ENCODE data around the gene OPCML. TPM values are rescaled to one million over a fixed set of nuclear protein-coding genes. Genes with fewer than 3 reads are reported as not detected.

OPCML gene
- total RNA-seq, 1 experiment from 2014 or later, result not detected

DNA sequence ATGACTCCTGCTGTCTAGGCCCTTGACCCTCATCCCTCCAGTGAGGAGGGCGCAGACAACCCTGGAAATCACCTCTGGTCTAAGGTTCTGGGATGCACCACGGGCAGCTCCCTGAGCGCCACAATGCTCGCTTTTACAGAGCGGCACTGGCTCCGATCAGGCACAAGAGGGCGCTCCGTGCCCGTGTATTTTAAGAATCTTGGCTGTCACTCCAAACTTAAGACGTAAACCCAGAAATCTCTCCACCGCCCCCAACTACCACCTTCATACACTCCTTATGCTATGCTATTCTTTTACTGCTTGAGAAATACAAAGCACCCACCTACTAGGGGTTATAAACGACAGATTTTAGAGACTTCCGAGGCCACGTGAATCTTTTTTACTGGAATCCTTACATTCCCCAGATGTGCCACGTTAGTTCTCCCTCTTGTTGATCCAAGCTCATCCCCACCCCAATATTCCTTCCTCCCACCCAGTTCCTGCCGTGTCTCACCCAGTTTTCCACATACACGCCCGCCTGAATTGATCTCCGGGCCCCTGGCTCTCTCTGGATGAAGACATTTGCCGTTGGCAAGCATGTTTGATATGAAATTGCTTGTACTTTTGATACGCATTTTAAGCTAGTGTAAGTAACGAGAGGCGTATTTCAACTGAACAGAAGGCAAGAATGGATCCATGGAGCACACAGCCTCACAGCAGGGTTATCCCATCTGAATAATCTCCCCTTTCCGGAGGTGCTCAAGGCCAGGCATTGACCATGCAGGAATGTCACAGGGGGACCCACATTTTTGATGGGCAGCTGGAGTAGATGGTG is 453.5 kb downstream of the OPCML start:
- DNase-seq (ENCODE audit: low read depth), result peak; percentile 21

DNA sequence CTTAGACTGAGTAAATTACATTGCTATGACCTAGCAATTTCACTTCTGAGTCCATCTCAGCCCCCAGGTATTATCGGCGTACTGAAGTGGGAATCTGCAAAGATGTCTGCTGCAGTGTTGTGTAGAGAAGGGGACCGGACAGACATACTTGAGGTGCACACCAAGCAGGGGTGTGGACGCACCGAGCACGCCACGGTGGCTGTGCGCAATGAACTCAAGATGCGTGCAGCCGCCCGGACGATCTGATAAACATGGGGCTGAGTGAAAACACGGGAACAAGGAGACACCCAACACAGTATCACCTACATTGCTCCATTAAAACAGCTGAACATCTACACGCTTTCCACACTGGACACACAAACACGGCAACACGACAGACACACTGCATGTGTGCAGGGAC is 454.3 kb downstream of the OPCML start:
- DNase-seq (ENCODE audit: low read depth), result no peak

DNA sequence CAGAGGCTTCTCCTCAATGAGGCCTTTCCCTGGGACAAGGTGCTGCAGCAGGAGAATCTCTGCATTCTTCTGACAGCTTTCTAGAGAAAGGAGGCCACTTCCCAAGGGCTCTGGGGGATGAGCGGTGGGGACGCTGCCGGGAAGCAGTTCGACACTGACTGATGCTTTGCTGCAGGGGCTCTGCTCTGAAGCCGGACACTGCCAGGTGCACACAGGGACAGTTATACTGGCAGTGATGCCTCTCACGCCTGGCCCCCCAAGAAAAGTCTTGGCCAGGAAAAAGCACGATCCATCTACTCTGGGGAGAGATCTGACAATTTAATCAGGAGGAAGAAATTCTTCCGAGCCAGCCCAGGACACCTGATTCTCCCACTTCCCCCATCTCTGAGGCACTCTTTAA is 456.9 kb downstream of the OPCML start:
- DNase-seq (ENCODE audit: low read depth), result no peak

GRCh38 chr11:133072858-133073582 is 459.3 kb downstream of the OPCML start:
- DNase-seq (ENCODE audit: low read depth), result no peak

DNA sequence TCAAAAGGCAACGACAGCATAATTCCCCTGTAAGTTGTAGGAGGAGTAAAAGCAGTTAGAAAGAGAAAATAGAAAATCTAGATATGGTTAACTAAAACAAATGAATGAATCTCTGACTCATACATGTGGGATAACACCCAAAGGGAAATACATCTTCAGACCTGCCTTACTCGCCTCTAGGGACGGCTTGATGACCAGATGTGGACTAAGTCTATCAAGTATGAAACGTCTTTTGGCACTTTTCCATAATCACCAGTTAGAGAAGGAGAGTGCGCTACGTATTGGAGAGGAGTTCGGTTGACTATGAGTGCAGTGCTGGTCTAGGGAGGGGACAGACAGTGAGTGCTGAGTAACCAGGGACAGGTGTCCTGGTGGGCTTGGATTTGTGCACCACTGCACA is 459.9 kb downstream of the OPCML start:
- DNase-seq (ENCODE audit: low read depth), result no peak

DNA sequence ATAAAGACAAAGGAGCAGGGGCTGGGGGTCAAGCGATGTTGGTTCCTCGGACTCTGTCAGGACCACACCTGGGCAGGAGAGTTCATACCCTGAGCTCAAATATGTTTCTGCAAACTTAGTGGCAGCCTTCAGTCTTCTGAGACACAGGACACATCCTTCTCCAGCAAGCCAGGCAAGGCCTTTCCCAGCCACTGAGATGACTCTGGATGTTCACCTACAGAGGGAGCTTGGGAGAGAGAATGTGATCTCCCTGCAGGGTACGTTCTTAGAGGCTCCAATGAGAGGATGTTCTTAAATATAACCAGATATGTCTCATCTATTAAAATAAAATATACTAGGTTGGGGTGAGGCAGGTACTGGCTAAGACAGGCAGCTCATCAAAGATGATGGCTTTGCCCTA is 461.5 kb downstream of the OPCML start:
- DNase-seq (ENCODE audit: low read depth), result no peak

- DNase-seq (ENCODE audit: low read depth), result no peak
Observed at GRCh38 chr11:133070021-133070713, 462.1 kb downstream of the OPCML start.

DNA sequence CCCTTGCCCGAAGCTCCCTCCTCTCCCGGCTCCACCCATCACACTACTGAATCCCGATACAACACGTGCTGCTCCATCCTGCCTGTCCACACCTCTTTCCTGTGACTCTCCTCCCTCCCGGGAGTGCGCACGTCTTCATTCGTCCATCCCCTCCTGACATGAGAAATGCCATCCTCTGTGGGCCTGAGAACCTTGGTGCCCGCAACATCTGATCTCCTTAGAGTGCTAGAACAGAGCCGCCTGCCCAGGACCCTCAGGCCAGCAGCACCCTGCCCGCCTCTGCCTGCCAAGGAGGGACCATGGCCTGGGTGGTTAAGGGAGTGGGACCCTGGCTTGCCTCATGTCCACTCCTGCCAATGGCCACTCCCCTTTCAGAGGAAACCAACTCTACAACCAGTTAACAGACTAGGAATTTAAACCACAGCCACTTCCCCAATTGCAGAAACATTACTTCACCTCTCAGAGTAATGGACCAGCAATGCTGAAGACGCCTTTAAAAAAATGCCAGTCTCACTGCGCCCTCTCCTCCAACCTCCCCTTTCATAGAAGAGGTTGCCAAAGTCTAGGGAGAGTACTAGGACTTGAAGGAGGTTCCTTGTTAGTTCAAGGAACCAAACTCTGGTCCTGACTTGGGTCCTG is 466.3 kb downstream of the OPCML start:
- no peak for DNase-seq (ENCODE audit: low read depth)

DNA sequence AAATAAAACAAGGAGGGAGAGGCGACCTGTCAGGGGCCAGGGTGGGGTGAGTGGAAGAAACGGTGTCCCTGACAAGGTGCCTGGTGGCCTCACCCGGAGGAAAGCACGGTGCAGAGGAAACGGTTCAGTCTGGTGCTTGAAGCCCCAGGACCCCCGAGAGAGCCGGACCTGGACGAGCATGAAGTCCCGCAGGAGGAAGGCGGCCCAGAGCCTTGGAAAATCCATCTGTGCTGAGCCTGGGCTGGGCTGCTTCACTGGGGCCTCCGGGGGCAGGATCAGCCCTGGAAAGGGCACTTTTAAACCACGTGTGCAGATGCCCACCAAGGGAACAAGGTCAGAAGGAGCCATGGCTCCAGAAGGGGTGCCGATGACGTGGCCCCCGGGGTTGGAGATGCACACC is 467.3 kb downstream of the OPCML start:
- no peak for DNase-seq (ENCODE audit: low read depth)

DNA sequence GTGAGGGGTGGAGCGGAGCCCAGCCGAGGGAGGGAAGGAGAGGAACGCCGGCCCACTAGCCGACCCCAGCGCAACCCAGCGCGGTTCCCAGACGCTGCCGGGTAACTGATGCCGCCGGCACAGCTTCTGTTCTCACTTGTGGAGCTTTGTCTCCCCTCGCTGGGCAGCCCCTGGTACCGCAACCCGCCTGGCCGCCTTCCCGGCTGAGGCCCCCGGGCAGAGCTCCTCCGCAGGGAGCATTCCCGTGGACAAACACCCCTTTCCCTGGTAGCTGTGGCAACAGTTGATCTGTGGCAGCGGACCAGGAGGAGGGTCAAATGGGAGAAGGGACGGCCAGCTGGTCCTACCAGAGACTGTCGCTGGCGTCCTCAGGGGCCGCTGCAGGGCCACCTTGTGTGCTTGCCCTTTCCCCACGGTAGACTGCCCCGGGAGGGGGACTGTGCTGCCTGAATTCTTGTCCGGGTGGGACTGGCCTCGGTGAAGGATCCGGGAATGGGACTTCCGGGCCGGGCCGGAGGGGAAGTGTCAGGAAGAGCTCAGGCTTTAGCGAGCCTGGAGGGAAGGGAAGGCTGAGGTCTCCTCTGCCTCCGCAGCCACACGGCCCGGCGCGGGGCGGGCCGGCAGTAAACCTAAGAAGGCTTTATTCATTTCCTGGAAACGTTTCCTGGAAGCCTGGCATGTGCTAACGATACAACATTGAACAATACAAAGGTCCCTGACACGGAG is 468.0 kb downstream of the OPCML start:
- DNase-seq (ENCODE audit: low read depth), result peak; percentile 52

DNA sequence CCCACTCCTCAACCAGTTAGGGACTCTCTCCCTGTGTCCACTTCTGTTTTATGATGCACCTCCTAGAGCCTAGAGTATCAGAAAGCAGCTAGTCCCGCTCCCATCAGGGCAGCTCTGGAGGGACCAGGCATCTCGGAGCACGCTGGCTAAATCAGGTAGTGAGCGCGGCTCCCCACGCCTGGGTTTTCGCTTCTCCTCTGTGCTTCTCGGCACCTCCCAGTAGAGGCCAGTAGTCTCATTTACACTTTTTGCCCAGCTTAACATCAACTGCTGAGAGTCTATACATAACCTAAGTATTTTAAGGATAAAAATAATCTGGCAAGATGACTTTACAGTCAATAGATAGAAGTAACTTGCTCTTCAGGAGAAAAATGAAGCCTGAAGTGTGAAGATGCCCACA is 473.8 kb downstream of the OPCML start:
- no peak for DNase-seq (ENCODE audit: low read depth)

DNA sequence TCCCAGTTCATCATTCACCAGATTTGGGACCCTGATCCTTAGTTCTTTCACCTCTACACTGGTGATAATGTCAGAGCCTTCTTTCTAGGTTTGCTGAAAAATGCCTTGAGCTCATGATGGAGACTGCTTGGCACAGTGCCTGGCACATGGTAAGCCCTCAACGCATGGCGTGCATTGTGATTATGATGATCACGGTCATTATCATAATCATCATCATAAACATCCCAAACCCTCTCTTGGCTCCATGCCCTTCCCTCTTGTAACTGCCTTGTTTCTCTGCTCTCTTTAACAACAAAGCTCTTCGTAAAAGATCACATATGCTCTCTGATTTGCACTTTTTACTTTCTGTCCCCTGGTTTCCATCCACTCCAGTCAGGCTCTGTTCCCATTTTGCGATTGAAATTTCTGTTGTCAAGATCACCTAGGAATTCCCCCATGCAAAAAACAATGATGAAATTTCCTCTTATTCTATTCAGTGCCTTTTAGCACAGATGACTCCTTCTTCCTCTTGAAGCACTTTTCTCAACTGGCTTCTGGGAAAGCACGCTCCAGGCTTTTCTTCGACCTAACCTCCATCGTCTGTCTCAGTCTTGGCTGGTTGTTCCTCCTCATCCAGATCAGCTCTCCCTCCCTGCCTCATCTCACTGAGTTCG is 479.1 kb downstream of the OPCML start:
- DNase-seq (ENCODE audit: low read depth), result no peak

DNA sequence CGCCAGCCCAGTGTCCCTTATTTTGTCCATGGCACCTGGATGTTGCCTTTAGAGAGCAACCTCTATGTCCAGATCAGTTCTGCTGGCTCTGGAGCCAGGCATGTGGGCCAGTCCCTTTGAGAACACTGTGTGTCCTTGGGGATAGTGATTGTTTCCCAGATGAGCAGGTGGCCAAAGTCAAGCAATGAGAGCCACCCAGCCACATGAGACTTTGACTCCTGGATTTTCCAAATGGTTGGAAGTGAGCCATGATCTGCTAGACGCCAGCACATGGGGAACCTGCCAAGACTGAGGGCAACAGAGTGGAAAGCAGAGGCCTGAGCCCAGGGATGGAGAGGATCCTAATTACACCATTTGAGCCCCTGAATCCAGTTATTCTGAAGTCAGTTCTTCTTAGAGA is 479.8 kb downstream of the OPCML start:
- DNase-seq (ENCODE audit: low read depth), result no peak

DNA sequence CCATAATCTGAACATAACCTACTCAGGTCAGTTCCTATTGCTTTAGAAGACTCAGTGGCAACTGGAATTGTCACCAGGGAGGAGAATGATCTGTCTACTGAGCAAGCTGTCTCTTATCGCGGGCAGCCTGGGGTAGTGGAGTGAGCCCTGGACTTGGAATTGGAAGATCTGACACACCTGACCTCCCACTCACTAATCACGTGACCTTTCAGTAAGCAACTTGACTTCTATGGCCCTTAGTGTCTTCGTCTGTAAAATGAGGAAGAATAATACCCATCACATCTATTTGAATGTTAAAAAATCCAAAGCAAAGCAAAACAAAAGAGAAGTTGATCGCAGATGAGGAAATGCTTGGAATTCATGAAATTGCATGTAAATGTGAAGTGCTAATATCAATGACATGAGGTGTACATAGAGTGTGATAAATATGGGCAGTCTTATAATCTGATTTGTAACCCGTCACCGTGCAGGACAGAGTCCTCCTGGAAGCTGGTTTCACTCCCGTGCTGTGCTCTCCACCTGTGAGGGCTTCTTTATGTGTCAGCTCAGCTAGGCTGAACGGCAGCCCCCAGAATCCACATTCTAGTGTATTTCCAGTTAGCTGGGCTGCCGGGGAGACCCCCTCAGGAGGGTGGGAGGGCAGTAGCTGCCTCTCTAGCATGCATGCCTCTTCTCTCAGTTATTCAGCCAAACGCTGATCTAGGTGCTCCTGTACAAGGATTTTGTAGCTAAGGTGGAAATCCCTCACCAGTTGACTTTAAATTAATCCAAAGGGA is 482.9 kb downstream of the OPCML start:
- no peak for DNase-seq (ENCODE audit: low read depth)

DNA sequence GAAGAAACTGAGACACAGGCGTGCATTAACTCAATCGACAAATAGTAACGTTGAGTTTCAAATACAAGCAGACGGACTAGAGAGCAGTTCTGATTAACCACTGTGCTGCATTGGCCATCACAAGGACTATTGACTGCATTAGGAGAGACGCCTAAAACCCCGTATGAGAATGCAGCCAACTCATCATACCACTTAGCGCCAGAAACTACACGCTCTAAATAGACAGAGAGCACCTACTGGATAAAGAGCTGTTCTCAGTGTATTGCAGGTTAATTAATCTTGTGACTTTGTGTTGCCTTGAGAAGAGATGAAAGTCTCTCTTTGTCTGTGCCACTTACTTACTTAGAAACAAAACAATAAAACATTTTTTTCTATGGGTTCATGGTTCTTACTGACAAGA is 484.0 kb downstream of the OPCML start:
- no peak for DNase-seq (ENCODE audit: low read depth)

GRCh38 chr11:133047771-133048115 is 484.6 kb downstream of the OPCML start:
- no peak for DNase-seq (ENCODE audit: low read depth)

DNA sequence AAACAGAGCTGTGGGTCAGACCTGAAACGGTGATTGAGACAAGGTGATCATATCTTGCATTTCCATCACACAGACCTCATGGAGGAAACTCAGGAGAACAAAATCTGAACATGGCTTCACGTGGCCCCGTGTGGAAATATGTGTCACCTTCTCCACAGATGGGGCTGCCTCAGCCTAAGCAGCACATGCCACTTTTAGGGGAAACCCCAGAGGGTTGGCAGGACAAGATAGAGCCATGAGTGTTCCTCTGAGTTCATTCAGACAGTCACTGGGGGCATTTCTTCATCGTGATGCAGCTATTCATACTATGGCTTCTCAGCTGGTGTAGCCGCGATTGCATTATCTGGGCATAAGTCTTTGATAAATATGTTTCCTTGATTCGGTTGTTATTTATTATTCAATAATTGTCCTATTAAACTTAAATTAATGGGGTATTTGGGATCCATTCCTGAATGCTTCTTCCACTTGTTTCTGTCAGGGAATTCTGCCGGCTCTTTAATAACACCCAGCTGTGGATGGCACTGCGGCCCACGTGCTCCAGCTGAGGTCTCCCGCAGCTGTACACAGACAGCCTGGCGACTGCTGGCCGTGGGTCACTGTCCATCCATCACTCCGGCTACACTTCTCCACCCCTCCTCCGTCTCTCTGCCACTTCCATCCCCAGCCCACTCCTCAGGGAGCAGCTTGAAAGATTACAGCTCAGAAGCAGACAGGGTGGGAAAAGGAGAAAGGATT is 485.1 kb downstream of the OPCML start:
- DNase-seq (ENCODE audit: low read depth), result no peak

GRCh38 chr11:133046252-133046651 is 486.0 kb downstream of the OPCML start:
- DNase-seq (ENCODE audit: low read depth), result no peak

Measured in LHCN-M2 (cell line).